Measurements from ENCODE around the gene OR2B2. TPM values are rescaled to one million over a fixed set of nuclear protein-coding genes. Genes with fewer than 3 reads are reported as not detected.

OR2B2 gene
- total RNA-seq, 6 experiments from 2014 or later, result not detected

DNA sequence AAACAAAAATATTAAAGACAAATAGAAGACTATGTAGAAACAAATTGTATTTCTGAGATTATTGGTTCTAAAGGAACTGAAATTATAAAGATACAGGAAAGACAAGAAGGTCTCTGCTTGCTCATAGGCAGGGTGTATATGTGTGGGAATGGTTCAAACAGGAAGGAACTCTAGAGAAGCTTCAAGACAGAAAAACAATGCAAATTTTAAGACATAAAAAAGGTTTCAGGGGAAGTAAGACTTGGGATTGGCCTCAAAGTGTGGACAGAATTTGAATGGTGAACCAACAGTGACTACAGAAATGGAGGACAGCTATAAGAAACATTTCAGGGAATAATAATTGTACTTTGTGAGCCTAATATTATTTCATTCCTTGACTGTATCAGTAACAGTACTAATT, 50.3 kb downstream of the OR2B2 start:
- H3K4me3 ChIP-seq, result no peak overlapping the region
- no peak for ATAC-seq
- no peak for TF ChIP-seq POLR2A (IDR thresholded peaks at IDR 0.05)
- TF ChIP-seq, protein P1, sequence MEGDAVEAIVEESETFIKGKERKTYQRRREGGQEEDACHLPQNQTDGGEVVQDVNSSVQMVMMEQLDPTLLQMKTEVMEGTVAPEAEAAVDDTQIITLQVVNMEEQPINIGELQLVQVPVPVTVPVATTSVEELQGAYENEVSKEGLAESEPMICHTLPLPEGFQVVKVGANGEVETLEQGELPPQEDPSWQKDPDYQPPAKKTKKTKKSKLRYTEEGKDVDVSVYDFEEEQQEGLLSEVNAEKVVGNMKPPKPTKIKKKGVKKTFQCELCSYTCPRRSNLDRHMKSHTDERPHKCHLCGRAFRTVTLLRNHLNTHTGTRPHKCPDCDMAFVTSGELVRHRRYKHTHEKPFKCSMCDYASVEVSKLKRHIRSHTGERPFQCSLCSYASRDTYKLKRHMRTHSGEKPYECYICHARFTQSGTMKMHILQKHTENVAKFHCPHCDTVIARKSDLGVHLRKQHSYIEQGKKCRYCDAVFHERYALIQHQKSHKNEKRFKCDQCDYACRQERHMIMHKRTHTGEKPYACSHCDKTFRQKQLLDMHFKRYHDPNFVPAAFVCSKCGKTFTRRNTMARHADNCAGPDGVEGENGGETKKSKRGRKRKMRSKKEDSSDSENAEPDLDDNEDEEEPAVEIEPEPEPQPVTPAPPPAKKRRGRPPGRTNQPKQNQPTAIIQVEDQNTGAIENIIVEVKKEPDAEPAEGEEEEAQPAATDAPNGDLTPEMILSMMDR (IDR thresholded peaks at IDR 0.05), result no peak
- no peak overlapping the region for H3K27ac ChIP-seq
- no peaks in the 10 kb centered on the region for H3K27me3 ChIP-seq
- H3K9me3 ChIP-seq, result no peaks in the 10 kb centered on the region
- no peaks in the 10 kb centered on the region for H3K36me3 ChIP-seq
- no peak for DNase-seq
- peaks cover 0 to 14% (median 5%) of the 10 kb centered on the region in 4 donors for H3K4me1 ChIP-seq
- intact Hi-C loops (cut with DNase I), result no loop called here

DNA sequence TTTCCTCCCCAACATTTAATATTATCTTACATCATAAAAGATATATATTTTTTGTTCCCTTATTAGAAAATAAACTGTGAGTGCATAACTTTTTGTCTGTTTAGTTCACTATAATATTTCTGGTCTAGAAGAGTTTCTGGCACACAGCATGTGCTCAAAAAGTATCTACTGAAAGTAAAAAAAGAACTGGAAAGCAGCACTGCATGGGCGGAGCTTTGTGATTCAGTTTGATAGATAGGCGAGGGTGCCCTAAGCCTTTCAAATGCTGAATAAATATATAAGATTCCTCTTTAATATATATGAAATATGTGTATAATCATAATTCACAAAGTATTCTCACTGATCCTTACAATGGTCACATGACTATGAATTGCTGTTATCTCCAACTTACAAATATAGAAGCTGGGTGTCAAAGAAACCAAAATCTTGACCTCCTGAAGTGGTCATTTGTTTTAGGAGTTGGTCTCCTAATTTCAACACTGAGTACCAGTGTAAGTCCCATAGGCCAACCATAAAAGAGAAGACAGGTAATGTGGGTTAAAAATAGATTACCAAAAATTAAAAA, 50.8 kb downstream of the OR2B2 start:
- Histone ChIP-seq H3K4me1 (peaks cover 0 to 9% (median 3%) of the 10 kb centered on the region in 4 donors), H3K4me3 (no peak overlapping the region), H3K36me3 (no peaks in the 10 kb centered on the region), H3K27ac (no peak overlapping the region), H3K9me3 (no peaks in the 10 kb centered on the region), H3K27me3 (no peaks in the 10 kb centered on the region)
- TF ChIP-seq, protein P1 (IDR thresholded peaks at IDR 0.05), result no peak
- no peak for TF ChIP-seq POLR2A (IDR thresholded peaks at IDR 0.05)
- WGBS (ENCODE audit: insufficient coverage, low coverage, low lambda C conversion rate, missing lambda C conversion rate), result 67% methylated on average over 2 of the region's 2 CpGs
- intact Hi-C loops (cut with DNase I), result no loop called here
- no peak for ATAC-seq
- DNase-seq, result no peak

Small RNA genes lying within 50 kb of the gene (small RNA-seq; reads per million reads assigned to genes)
- gene RNU7-26P, result 0 reads per million in 2 experiments

Other genes with a start within 250 kb of the OR2B2 start
- not detected for gene OR2B6, start 44.8 kb upstream of the OR2B2 start, total RNA-seq
- gene ZNF165, start 168.2 kb upstream of the OR2B2 start, total RNA-seq, result 1 to 10 TPM in 3 of 6 experiments, under 1 TPM in 3; 0.24 to 3.0 (median 0.95) TPM
- 1 to 10 TPM; 1.5 to 2.0 (median 1.7) TPM for gene ZSCAN16, start 212.2 kb upstream of the OR2B2 start, total RNA-seq
- gene ZKSCAN8, start 229.5 kb upstream of the OR2B2 start, total RNA-seq, result 1 to 10 TPM; 5.4 to 7.2 (median 6.8) TPM

All from right lobe of liver (tissue), 6 donors.